GM21737 (cell line): Measurements from ENCODE around the gene CIROP.

Source experiments
- ATAC-seq: cut with Tn5 transposase; IDR thresholded peaks from one replicate; pipeline ENCODE4 v1.9.1; 2021; ENCODE audit warnings: mild to moderate bottlenecking, moderate library complexity; ENCODE audit not compliant: unreplicated experiment

The CIROP gene

DNA sequence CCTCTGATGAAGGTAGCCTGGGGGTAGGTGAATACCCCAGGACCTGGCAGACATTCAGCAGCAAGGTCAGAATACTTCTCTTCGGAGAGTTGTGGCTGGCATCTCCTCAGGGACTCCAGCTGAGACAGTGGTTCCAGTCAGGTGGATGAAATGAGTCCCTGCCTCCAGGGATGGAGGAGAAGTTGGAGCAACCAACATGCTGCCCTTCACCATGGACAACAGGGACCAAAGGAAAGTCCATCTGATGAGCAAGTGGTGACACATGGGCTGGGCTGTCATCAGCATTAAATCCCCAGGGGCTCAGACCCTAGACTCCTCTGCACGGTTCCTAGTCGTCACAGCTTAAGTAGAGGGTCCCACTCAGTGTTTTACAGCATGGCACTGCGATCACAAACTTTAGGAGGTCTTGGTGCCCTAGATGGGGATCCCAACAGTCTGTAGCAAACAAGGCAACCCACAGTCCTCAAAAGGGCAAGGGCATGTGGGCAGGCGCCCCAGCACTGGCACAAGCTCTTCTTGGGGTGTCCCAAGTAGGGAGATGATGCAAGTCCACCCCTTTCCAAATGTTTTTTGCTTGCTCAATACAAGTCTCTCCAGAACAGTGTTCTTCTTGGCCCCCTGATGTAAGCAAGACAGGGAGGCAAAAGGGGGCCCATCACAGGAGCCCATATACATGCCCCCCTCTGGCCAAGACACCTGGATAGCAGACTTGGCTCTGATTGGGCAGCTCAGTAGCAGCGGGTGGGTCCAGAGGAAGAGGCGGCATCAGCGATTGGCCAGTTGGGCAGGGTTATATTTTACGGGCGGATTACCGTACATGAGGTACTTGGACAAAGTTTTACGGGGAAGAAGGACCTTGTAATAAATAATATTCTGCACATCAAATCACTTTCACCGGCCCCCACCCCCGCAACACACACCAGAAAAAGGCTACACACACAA is 36.7 kb downstream of the CIROP start:
- ATAC-seq = no peak

DNA sequence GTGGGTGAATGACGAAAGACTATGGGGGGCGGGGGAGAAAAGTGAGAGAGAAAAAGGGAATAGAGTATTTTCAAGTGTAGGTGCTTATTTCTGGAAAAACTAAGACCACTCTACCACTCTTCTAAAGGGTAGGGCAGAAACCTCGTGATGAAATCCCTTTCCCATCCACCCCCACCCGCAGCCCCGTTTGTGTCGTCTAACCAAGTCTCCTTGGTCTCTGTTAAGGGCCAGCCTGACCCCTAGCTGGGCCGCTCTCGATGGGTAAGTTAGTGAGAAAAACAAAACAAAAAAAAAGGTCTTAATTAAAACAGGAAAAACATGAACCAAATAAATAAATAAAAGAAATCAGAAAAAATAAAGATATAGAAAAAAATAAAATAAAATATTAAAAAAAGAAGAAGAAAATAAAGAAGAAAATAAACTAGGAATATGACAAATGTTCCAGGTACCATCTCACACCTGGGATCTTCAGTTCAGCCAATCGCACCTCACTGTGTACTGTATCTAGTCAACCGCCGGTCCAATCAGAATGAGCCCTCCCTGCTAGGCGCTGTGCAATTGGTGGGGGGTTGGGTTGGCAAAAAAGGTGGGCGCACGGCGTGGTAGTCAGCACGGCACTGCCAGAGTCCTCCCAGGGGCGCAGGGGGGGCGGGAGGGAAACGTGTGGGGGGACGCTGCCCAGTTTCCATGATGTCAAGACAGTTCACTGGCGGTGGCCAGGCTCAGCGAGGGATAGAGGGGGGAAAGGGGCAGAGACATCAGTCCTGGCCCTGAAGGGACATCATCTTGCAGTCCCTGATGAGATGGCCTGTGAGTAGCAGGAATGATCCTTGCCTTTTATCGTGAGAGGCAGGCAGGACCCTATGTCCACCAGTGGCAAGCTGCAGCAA is 37.7 kb downstream of the CIROP start:
- no peak for ATAC-seq

DNA sequence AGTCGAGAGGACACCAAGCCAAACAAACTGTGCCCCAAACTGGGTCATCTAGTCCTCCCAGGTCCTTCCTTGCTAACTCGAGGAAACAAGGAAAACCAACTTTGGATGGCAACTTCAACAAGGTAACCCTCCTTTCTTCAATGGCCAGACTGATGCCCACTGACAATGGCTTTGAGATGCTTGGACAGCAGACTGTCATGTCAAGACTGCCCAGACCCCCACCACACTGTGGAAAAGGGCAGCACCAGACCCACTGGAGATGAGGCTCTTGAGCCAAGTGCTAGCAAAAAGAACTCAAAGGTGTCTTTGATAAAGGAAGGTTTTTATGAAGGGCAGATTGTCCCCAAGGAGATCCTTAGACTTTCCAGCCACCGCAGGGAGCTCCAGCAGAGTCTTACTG is 38.4 kb downstream of the CIROP start:
- ATAC-seq = no peak

DNA sequence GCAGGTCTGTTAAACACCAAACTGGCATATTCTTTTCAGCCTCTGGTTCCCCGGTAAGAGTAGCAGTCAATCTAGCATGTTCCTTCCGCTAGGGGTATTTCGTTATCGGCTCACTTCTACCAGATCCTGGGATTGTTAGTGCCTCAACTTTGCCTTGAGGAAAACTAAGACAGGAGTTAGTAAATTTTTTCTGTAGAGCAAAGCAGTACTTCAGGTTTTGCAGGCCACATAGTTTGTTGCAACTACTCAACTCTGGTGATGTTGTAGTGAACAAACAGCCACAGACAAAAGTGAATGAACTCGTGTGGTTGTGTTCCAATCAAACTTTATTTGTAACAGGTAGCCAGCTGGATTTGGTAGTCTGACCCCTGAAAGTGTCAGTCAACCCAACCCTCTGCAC is 41.2 kb downstream of the CIROP start:
- no peak for ATAC-seq

DNA sequence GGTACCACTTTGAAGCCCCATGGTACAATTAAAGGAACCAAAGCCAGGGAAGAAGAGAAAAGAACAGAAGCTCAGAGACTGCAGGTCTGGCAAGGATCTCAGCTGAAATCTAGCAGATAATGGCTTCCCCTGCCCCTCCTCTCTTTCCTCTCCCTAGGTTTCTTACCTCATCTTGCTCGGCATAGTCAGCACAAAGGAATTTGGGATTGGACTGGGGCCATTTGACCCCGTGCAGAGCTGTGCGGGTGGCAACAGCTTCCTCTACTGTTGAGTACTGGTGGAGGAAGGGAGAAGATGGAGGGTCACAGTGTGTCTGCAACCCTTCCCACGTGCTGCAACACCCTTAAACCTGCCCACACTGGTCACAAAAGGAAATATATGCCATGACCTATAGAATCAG is 42.8 kb downstream of the CIROP start:
- no peak for ATAC-seq

DNA sequence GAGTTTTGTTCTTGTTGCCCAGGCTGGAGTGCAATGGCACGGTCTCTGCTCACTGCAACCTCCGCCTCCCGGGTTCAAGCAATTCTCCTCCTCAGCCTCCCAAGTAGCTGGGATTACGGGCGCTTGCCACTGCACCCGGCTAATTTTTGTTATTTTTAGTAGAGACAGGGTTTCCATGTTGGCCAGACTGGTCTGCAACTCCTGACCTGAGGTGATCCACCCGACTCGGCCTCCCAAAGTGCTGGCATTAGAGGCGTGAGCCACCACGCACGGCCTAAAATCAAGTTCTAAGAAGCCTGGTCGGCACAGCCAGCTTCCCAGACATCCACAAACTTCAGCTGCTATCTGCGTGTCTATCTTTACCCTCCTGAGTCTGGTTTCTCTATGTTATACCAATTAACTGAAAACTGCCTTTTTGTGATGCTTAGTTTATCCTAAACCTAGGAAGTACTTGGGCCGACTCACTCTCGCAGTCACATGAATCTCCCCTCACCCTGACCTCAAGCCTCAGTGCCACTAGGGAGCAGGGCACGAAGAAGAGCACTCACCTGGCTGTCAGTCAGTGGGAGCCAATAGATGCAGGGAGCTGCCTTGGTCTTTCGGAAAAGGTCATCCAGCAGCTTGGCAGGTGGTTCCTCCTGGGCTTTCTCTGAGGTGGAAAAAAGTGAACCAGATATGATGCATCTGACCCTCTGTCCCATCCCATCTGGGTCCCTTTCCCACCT is 44.1 kb downstream of the CIROP start:
- no peak for ATAC-seq

DNA sequence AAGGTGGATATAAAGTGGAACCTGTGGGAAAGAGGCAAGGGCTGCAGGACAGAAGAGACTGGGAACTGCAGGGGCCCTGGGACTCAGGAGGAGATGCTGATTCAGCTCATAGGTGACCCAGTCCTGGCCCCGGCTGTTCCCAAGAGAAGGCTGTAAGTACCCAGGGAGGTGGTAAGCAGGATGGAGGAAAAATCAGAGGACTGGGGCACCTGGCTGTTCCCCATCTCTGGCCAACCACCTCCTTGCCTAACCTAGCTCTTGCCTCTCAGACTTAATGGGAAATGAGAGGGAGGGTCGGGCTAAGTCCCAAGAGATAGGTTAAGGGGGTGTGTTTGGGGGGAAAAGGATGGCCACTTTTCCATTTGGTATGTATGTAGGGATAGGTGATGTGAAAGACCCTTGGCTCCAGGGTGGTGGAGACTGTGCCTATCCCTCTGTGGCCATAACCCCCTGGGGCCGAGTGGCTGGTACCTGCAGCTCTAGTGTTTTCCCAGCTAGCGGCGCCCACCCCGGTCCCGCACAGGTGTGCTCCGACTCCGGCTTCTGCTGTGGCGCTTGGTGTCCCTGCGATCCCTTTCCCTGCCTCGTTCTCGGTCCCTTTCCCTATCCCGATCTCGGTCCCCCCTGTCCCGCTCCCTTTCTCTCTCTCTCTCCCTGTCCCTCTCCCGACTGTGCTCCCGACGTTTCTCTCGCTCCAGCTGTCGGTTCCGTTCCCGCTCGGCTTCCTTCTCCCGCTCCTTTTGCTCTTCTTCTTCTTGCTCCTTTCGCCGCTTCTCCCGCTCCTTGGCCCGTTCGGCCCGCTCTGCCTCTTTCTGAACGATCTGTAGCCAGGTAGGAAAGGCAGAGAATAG is 45.9 kb downstream of the CIROP start:
- ATAC-seq = no peak

DNA sequence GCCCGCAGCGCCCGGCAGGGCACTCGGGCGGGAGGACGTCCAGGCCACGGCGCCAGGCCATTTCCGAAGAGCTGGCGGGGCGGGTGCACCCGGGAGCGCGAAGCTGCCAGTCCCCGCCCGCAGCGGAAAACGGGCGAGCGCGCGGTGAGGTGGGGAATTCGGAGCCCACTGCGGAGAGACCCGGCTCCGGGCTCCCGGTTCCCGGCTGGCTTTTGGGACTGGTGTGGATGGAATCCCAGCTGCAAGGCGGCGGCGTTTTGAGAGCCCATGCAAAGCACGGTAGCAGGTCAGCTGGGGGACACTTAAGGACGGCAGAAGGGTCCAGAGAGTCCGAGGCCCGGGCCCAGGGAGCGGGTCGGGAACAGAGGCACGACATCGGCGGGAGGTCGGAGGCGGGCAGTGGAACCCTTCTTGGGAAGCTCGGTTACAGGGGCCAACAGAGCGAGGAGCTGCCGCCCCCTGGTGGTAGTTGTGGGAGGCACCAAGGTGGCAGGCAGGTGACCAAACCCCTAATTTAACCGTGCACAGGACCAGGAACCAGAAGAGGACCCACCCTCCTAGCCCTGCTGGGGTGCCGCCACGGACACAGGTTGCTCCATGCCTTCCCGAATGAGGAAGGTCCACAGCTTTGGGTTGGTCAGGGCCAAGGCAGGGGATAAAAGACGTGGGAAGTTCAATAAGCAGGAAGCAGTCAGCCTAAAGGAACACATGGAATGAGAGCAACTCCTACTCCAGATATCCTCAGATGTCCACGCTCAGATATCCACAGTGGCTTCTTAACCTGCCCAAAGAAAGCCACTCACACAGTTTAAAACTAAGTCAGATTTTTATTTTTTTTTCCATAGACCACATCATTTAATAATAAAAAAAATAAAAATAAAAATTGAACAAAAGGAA is 46.8 kb downstream of the CIROP start:
- ATAC-seq = peak; percentile 53

DNA sequence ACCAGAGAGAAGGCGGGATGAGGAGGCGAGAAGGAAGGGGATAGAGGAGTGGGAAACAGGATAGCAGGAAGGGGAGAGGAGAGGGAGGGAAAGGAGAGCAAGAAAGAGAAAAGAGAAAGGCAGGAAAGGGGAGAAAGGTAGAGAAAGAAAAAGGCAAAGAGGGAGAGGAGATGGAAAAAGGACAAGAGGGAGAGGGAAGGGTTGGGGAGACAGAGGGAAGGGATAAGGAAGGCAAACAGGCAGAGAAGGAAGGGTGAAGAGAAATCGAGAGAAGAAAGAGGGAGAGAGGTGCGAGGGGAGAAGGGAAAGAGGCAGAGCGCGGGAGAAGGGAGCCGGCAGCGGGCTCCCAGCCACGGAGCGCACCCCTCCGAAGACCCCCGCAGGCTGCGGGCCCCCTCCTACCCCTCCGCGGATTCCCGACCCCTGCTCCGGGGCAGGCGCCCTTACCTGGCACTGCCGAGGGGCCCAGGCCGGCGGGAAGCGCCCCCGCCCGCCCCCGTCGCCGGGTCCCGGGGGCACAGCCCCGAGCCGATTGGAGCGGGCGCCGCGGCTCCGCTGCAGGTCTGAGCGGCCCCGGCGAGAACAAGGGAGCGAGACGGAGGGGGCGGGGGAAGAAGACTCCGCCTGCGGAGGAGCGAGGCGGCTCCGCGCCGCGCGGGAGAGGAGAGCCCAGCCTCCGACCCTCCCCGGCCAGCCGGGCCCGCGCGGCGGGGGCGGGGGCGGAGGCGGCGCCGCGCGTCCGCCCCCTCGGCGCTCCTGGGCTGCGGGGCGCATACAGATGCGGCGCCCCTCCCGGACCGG is 47.6 kb downstream of the CIROP start, which contains the start of gene CDH24:
Gene CDH24 (minus strand): TSS at position 565 of the 801 bp plus-strand sequence. CDS start 1,787 bp downstream, outside the sequence.
- ATAC-seq = peak; percentile 43

DNA sequence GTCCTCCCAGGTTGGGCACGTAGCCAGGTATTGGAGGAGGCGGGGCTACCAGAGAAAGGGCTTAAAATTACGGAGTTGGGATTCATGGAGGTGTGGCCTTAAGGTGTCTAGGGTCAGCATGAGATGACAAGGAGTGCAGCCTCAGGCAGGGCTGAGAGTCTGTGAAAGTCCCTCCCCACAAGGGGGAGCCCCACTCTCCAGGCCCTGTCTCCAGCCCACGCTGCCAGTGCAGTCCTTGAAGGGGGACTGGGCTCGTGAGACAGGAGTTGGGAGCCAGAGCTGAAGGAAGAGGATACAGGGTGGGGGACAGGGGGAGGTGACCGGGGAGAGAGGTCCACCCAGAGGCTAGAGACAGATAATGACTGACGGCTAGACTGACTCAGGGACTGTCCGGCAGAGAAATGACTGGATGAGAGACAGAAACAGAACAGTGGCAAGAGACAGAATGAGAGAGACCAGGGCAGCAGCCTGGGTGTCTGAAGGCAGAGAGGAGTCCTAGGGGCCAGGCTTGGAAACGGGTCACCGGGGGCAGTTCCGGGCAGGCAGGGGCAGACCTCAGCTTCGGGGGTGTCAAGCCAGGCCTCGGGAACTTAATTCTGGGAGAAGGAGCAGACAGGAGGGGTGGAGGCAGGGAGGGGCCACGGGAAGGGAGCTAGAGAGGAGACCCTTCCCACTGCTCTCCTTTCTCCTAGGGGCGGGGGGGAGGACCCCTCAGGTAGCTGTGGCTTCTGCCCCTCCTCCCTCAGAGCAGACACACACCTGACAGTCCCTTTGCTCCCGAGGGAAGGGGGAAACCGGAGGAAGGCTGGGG is 48.4 kb downstream of the CIROP start:
- ATAC-seq = peak; percentile 50

DNA sequence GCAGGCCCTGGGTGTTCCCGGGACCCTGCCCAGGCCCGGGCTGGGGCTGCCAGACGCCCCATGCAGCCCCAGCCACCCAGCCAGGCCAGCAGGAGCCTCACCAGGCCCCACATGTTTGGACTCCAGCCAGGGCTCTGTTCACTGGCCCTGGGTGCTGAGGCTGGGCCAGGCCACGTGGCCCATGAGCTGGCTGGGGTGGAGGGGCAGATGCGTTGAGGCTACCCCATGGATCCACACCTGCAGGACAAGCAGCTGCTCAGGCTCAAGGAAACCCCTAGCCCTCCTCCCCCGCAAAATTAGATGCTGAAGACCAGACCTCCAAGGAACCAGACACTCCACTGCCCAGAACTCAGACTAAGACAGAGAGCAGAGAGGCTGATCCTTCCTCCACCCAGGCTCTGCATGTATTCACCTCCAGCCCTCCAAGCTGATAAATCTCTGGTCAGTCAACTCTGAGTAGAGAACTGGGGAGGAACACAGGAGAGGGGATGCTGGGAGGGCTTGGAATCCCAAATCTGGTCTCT is 49.1 kb downstream of the CIROP start:
- no peak for ATAC-seq

DNA sequence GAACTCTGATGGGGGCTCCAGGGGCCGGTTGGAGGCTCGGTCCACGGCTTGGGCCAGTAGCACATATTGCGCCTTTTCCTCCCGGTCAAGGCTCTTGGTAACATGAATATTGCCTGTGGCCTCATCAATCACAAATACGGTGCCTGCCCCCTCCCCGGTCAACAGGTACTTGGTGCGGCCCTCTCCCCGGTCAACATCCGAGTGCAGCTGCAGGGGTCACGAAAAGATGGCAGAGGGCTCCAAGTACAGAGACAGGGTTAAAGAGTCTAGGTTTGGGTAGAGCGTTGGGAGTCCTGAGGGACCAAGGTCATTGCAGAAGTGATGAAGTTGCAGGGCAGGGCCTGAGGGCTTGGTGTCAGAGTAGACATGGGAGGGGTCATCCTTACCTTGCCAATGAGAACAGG is 49.6 kb downstream of the CIROP start:
- ATAC-seq = no peak

DNA sequence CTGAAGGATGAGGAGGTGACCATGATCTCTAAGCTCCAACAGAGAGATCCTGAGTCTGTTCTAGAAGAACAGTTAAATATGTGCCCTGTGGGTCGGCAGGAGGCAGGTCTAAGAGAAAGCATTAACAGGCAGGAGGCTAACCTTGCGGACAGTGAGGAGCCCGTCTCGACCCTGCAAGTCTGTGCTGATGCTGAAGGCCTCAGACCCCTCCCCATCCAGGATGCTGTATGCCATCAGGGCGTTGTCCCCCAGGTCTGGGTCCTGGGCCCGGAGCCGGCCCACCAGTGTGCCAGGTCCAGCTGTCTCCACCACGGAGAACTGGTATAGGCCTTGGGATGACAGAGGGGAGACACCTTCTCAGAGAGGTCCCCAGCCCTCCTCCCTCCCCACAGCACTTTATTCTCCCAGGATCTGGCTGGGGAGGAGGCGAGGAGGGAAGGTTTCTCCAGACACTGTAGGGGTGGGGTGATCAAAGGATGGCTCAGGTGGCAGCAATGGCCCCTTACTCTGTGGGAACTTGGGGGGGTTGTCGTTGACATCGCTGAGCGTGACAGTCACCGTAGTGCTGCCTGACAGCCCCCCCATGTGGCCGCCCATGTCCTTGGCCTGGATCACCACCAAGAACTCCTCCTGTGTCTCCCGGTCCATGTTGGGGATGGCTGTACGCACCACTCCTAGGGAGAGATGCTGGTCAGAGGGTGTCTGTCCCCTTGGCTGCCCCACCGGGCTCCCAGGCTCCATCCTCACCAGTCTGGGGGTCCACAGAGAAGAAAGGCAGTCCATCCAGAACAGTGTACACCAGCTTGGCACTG is 50.6 kb downstream of the CIROP start:
- ATAC-seq = no peak

DNA sequence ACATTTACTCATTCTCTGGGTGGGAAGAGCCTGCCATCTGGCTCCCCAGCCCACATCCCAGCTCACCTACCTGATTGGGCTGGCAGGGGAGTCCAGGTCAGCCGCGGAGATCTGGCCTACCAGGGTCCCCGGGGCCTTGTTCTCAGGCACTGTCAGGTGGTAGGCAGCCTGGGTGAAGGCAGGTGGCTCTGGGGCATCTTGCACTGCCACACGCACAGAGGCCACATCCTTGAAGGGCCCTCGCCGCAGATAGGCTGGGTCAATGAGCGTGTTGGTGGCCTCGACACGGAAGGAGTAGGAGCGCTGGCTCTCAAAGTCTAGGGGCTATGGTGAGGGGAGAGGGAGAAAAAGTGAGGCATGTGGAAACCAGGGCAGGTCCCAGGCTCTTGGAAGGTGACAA is 51.4 kb downstream of the CIROP start:
- no peak for ATAC-seq

DNA sequence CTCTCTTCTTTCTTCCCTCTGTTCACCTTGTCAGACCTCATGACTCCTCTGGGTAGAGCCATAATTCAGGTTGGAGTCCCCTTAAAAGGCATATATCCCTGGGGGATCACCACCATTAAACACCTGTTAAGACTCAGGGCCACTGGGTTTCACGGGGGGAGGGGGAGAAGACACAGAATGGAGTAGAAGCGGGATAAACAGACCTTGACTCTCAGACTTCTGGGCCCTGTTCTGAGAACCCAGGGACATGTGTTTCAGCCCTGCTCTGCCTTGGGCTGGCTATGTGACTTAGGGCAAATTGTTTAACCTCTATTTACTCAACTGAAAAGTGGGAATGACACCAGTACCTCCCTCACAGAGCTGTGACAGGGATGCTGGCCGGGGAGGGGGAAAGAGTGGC is 52.1 kb downstream of the CIROP start:
- no peak for ATAC-seq

DNA sequence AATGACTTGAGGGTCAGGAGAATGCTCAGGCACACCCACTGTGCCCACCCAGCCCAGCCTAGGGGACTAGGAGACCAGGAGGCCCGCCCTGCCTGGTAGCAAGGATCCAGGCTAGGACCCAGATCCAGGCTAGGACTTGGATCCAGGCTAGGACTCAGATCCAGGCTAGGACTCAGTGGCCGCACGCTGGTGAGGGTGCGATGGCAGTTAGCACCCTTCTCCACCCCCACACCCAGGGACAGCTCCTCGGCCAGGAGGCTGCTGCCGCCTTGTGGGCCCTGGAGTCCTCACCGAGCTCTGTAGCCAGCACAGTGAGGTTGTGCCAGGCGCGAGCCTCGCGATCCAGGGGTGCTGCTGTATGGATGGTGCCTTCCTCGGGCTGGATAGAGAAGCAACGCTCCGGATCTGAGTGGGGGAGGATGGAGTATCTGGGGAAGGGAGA is 52.6 kb downstream of the CIROP start:
- no peak for ATAC-seq
